Measurements from ENCODE around the gene PLCG1.

Gene PLCG1

GRCh38 chr20:41204304-41205265 is 67.2 kb downstream of the PLCG1 start:
- DNase-seq (ENCODE audit: low read depth in 1 of 2, low spot score in 1 of 2): no peak

GRCh38 chr20:41205313-41205712 is 68.0 kb downstream of the PLCG1 start:
- no peak for DNase-seq (ENCODE audit: low read depth in 1 of 2, low spot score in 1 of 2)

GRCh38 chr20:41213150-41213820 is 75.9 kb downstream of the PLCG1 start:
- no peak for DNase-seq (ENCODE audit: low read depth in 1 of 2, low spot score in 1 of 2)

GRCh38 chr20:41214202-41214601 is 76.9 kb downstream of the PLCG1 start:
- no peak for DNase-seq (ENCODE audit: low read depth in 1 of 2, low spot score in 1 of 2)

GRCh38 chr20:41214666-41215065 is 77.3 kb downstream of the PLCG1 start:
- DNase-seq (ENCODE audit: low read depth in 1 of 2, low spot score in 1 of 2): no peak

- DNase-seq (ENCODE audit: low read depth in 1 of 2, low spot score in 1 of 2): no peak
Observed at GRCh38 chr20:41217422-41217821, 80.1 kb downstream of the PLCG1 start.

- DNase-seq (ENCODE audit: low read depth in 1 of 2, low spot score in 1 of 2): no peak
Observed at GRCh38 chr20:41218466-41218865, 81.1 kb downstream of the PLCG1 start.

GRCh38 chr20:41219824-41220223 is 82.5 kb downstream of the PLCG1 start:
- DNase-seq (ENCODE audit: low read depth in 1 of 2, low spot score in 1 of 2): no peak

GRCh38 chr20:41221614-41222218 is 84.4 kb downstream of the PLCG1 start:
- no peak for DNase-seq (ENCODE audit: low read depth in 1 of 2, low spot score in 1 of 2)

GRCh38 chr20:41222296-41222695 is 85.0 kb downstream of the PLCG1 start:
- DNase-seq (ENCODE audit: low read depth in 1 of 2, low spot score in 1 of 2): no peak

- no peak for DNase-seq (ENCODE audit: low read depth in 1 of 2, low spot score in 1 of 2)
Observed at GRCh38 chr20:41222703-41223102, 85.4 kb downstream of the PLCG1 start.

GRCh38 chr20:41223112-41223511 is 85.8 kb downstream of the PLCG1 start:
- no peak for DNase-seq (ENCODE audit: low read depth in 1 of 2, low spot score in 1 of 2)

- no peak for DNase-seq (ENCODE audit: low read depth in 1 of 2, low spot score in 1 of 2)
Observed at GRCh38 chr20:41224281-41224680, 86.9 kb downstream of the PLCG1 start.

- no peak for DNase-seq (ENCODE audit: low read depth in 1 of 2, low spot score in 1 of 2)
Observed at GRCh38 chr20:41225091-41225490, 87.7 kb downstream of the PLCG1 start.

- no peak for DNase-seq (ENCODE audit: low read depth in 1 of 2, low spot score in 1 of 2)
Observed at GRCh38 chr20:41226426-41226825, 89.1 kb downstream of the PLCG1 start.

Data from stimulated activated CD4-positive, alpha-beta T cell treated with anti-CD3 and anti-CD28 coated beads, Interleukin-15, amount 100 ng/mL, for 1 hour (primary cell).